GM19452 (cell line): ENCODE measurements around the gene SMPD1.

Source experiments
- ATAC-seq: cut with Tn5 transposase; IDR thresholded peaks from one replicate; pipeline ENCODE4 v1.9.1; 2021; ENCODE audit not compliant: unreplicated experiment

The SMPD1 gene

GRCh38 chr11:6413791-6414201, 23.5 kb downstream of the SMPD1 start:
- ATAC-seq, result no peak

DNA sequence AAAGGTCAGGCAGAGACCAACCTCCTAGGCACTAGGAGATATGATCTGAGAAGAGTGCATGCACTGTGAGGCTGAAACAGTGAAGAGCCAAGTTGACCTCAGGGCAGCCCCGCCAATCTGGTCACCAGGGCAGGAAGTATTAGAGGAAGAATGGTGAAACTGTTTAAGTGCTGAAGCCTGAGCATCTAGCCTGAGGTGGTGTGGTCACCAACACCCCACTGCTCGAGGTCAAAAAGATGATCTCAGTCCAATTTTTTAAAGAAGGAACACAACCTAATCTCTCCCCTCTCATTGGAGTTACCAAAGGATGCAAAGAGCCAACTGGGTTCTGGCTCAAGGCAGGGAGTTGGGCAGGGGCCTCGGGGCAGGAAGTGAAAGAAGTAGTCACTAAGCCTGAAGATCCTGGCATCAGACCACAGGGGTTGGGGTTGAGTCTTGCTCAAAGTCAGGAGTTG, 24.6 kb downstream of the SMPD1 start:
- peak; percentile 57 for ATAC-seq

DNA sequence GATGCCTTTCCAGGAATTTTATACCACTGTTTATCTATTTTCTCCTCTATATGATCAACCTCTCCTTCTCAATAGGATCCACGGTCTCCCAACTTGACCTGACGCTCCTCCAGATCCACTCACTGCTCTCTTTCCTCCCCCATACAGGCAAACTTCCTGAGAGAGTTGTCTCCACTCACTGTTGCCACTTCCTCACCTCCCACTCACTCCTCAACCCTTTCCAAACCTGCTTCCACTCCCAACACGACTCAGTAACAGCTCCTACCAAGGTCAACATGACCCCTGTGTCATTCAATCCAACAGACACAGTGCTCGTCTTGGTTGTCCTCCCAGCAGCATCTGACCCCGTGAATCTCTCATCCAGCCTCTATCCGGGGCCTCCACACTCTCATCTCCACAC, 25.5 kb downstream of the SMPD1 start:
- ATAC-seq, result no peak

GRCh38 chr11:6417907-6418556, 27.8 kb downstream of the SMPD1 start:
- no peak for ATAC-seq

DNA sequence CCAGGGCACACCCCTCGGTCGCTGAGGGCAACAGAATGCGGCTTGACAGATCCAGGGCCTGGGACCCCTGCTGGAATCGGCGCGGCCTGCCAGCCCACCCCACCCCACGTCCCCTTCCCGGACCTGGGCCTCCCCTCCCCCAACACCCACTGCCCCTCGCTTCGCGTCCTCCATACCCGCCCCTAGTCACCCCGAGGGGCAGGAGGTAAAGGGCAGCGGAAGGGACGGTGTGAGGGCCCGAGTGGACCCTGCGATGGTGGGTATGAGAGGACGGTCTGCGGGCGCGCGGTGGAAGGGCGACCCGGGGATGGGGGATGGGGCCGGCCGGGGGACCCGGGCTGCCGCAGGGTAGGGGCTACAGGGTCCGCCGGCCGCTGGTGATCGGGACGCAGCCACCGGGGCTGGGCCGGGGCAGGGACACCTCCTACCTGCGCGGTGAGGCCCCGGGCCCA, 28.3 kb downstream of the SMPD1 start:
- no peak for ATAC-seq

- ATAC-seq, result peak; percentile 41
Measured at GRCh38 chr11:6419009-6419631, 28.8 kb downstream of the SMPD1 start, which contains the start of gene APBB1. TSS of gene APBB1 (minus strand) at chr11:6419094. CDS start at chr11:6411347, 7,747 bp downstream.

- no peak for ATAC-seq
Measured at GRCh38 chr11:6420677-6421076, 30.4 kb downstream of the SMPD1 start.

- no peak for ATAC-seq
Measured at GRCh38 chr11:6427516-6427915, 37.2 kb downstream of the SMPD1 start.

GRCh38 chr11:6431861-6432260, 41.6 kb downstream of the SMPD1 start:
- no peak for ATAC-seq

GRCh38 chr11:6433998-6434660, 43.9 kb downstream of the SMPD1 start:
- ATAC-seq, result no peak

GRCh38 chr11:6437423-6437822, 47.1 kb downstream of the SMPD1 start:
- no peak for ATAC-seq

DNA sequence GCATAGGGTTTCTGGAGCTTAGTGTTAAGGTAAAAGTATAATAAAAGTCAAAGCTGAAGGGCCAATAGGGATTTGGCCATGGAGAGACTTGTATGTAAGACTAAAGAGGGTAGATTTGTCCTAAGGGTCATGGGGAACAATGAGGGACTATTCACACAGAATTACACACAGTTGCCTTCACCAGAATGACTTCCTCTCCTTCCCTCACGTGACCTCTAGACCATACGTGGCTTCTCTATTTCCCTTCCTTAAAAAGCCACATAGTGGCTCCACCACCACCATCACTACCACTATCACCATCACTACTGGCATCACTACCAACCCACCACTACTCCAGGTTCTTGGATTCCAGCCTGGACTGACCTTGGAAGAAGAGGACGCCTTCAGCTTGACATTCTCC, 47.7 kb downstream of the SMPD1 start:
- no peak for ATAC-seq

GRCh38 chr11:6438979-6439571, 48.8 kb downstream of the SMPD1 start:
- no peak for ATAC-seq

GRCh38 chr11:6440906-6441358, 50.7 kb downstream of the SMPD1 start, which contains the start of gene HPX:
TSS of gene HPX (minus strand) at chr11:6440987. CDS start at chr11:6440963, 24 bp downstream.
- no peak for ATAC-seq

- ATAC-seq, result no peak
Measured at GRCh38 chr11:6442441-6442840, 52.2 kb downstream of the SMPD1 start.

DNA sequence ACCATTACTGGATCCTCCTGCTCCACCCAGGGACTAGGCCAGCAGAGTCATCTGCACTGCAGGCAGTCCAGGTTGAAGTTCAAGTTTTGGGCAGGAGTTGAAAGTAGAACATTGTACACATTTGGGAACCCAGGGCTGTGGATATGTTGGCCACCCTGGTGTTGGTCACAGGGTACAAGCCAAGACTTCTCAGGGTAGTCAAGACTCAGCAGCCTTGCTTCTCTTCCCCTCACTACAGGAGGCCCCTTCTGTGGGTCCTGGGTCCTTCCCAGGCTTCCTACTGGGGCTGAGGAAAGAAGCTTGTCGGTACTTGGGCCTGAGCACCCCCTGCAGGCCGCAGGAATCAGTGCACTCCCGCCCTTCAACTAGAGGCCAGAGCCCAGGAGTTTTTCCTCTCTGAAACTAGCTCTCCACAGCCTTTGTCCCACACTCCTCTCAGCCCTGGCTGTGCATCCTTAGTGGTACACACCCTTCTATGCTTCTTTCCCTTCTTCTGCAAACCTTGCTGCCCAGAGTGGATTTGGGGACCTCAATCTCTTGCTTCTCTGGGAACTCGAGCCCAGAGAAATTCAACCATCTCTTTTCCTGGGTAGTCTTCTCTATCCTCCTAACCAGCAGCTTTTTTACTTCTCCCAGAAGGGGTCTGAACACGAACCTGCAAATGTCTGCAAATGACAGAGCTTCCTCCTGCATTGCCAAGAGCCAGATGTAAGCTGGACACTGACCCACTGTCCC, 53.2 kb downstream of the SMPD1 start:
- ATAC-seq, result peak; percentile 83
